ENCODE results near the gene C16orf46. TPM values are rescaled to one million over a fixed set of nuclear protein-coding genes. Genes with fewer than 3 reads are reported as not detected.

The C16orf46 gene
- total and polyA plus RNA-seq, 2 donors (not counting 3 experiments of a cell fraction or from before 2014, with no cell fraction given) = 0.26 TPM; not detected in 1

DNA sequence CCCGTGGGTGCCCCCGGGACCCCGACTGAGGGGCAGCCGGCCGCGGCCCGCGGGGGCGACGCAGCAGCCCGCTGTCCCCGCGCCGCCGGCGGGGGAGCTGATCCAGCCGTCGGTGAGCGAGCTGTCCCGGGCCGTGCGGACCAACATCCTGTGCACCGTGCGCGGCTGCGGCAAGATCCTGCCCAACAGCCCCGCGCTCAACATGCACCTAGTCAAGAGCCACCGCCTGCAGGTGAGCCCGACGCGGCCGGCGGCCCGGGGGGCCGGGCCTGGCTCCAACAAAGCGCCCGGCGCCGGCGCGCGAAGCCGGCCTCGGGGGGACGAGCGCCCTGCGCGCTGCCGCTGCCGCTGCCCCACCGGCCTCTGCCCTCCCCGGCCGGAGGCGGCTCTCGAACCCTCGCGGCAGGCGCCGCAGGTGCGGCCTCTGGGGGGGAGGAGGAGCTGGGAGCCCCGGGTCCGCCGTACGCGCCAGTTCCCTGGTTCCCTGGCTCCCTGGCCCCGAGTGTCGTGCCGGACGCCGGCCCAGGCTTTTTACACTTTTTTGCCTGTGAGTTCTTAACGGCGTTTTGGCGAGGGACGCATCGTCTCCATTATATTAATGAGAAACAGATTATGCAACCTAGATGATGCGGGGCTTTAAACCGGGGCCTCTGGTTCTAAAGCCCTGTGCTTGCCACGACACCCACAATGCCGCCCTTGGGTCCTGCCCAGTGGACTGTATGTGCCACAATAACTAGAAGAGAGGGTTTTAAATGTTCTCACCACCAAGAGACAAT, 40.9 kb downstream of the C16orf46 start:
- intact Hi-C loops (cut with micrococcal nuclease) (loop anchor here (1.0 to 5.0 kb wide), 6 partner anchors 29 to 702 kb away; partner anchors contain the start of genes C16orf46, CENPN and GCSH), dilution Hi-C loops (cut with MboI; ENCODE audit: extremely low pct_ligation_motif_present, low sequenced_read_pairs) (no loop called here)
- no peaks in the 10 kb centered on the region for H3K9me1 ChIP-seq (replicated peaks; ENCODE audit: control insufficient read depth, extremely low read depth, insufficient read depth, low read length)
- H3K4me1 ChIP-seq (ENCODE audit: control insufficient read depth, extremely low read depth, insufficient read depth, low read length) = peaks cover 11% of the 10 kb centered on the region
- peaks cover 0 to 5% of the 10 kb centered on the region in 2 experiments for H3K36me3 ChIP-seq (ENCODE audit: control insufficient read depth in 2 of 2, extremely low read depth in 1 of 2, insufficient read depth in 2 of 2, low read length in 2 of 2)
- CTCF ChIA-PET = interaction anchor here (0.6 to 5.3 kb wide), 56 partner anchors 9 to 838 kb away, joined by 3 to 36 read pairs (median 5); partner anchors contain the start of genes C16orf46, CENPN and CMC2
- no TSS peak for BruUV-seq (replicated peaks)
- no peaks in the 10 kb centered on the region for H3K27me3 ChIP-seq (ENCODE audit: control insufficient read depth in 2 of 2, insufficient read depth in 2 of 2, low read length in 2 of 2)
- TF ChIP-seq MAX (IDR thresholded peaks at IDR 0.05; ENCODE audit: insufficient read depth, insufficient read length) = no peak
- TF ChIP-seq FOS (IDR thresholded peaks at IDR 0.05; ENCODE audit: borderline replicate concordance, insufficient read depth, low read length) = no peak
- TF ChIP-seq, protein P1, sequence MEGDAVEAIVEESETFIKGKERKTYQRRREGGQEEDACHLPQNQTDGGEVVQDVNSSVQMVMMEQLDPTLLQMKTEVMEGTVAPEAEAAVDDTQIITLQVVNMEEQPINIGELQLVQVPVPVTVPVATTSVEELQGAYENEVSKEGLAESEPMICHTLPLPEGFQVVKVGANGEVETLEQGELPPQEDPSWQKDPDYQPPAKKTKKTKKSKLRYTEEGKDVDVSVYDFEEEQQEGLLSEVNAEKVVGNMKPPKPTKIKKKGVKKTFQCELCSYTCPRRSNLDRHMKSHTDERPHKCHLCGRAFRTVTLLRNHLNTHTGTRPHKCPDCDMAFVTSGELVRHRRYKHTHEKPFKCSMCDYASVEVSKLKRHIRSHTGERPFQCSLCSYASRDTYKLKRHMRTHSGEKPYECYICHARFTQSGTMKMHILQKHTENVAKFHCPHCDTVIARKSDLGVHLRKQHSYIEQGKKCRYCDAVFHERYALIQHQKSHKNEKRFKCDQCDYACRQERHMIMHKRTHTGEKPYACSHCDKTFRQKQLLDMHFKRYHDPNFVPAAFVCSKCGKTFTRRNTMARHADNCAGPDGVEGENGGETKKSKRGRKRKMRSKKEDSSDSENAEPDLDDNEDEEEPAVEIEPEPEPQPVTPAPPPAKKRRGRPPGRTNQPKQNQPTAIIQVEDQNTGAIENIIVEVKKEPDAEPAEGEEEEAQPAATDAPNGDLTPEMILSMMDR (IDR thresholded peaks at IDR 0.05; ENCODE audit: extremely low read depth in 1 of 2, insufficient read depth in 1 of 2, low read depth in 1 of 2, low read length in 2 of 2) = peak in 1 of 2 donors; percentile 0
- TF ChIP-seq JUN (IDR thresholded peaks at IDR 0.05; ENCODE audit: borderline replicate concordance, insufficient read depth, insufficient read length, low read depth) = no peak
- TF ChIP-seq MYC (IDR thresholded peaks at IDR 0.05; ENCODE audit: low read depth, low read length) = no peak
- peak overlapping the region; percentile 81 for H3K4me2 ChIP-seq (ENCODE audit: insufficient read depth, low read length)
- peak overlapping the region; percentile 61 to 69 (median 69) for H3K4me3 ChIP-seq (replicated peaks in 1 of 3; ENCODE audit: insufficient read depth in 1 of 3, low read depth in 1 of 3, low read length in 3 of 3)
- POLR2A ChIA-PET = no interaction called here
- H3K9me3 ChIP-seq (replicated peaks; ENCODE audit: control insufficient read depth, insufficient read depth, low read length) = no peaks in the 10 kb centered on the region
- peak overlapping the region; percentile 81 for H2AFZ ChIP-seq (ENCODE audit: low read depth, low read length)
- peaks cover 31% of the 10 kb centered on the region for H3K79me2 ChIP-seq (ENCODE audit: control insufficient read depth, insufficient read depth, low read length)
- FAIRE-seq (peak; percentile 55), DNase-seq (ENCODE audit: low read depth, low spot score) (peak; percentile 40)
- peak overlapping the region; percentile 61 for H3K27ac ChIP-seq (ENCODE audit: insufficient read depth, low read depth, low read length)
- H4K20me1 ChIP-seq (replicated peaks; ENCODE audit: control insufficient read depth, extremely low read depth, insufficient read depth, low read length) = no peaks in the 10 kb centered on the region
- peak overlapping the region; percentile 84 for H3K9ac ChIP-seq (replicated peaks; ENCODE audit: extremely low read depth, insufficient read depth, low read length)

All from endothelial cell of umbilical vein (primary cell).